H9 (cell line): ENCODE results near the gene ADAM19. TPM values are rescaled to one million over a fixed set of nuclear protein-coding genes. Genes with fewer than 3 reads are reported as not detected.

ENCODE experiments used
- DNase-seq: peaks from one replicate; pipeline ENCODE4 v3.0.0-alpha.2; 2017
- H2AFZ ChIP-seq: one replicate; pipeline ENCODE4 v1.6.1; 2013; ENCODE audit warnings: mild to moderate bottlenecking, low read length, control low read depth, moderate library complexity
- H2AK5ac ChIP-seq: 2 replicates; pipeline ENCODE4 v1.6.1; 2013; ENCODE audit warnings: low read length, control low read depth, mixed read lengths; ENCODE audit not compliant: insufficient read length
- H2BK120ac ChIP-seq: one replicate; pipeline ENCODE4 v1.6.1; 2013; ENCODE audit warnings: low read depth, mild to moderate bottlenecking, low read length, control low read depth, inconsistent platforms; ENCODE audit not compliant: poor library complexity, severe bottlenecking
- H2BK12ac ChIP-seq: 2 replicates; pipeline ENCODE4 v1.6.1; 2013; ENCODE audit warnings: low read length, control low read depth, mixed read lengths, low read depth; ENCODE audit not compliant: insufficient read length
- H2BK15ac ChIP-seq: 2 replicates; pipeline ENCODE4 v1.6.1; 2013; ENCODE audit warnings: low read depth, low read length, control low read depth
- H2BK20ac ChIP-seq: one replicate; pipeline ENCODE4 v1.6.1; 2013; ENCODE audit warnings: low read depth, mild to moderate bottlenecking, low read length, control low read depth, inconsistent platforms; ENCODE audit not compliant: poor library complexity, severe bottlenecking
- H2BK5ac ChIP-seq: 2 replicates; pipeline ENCODE4 v1.6.1; 2013; ENCODE audit warnings: low read length, control low read depth, mixed read lengths; ENCODE audit not compliant: insufficient read length
- H3K14ac ChIP-seq: 2 replicates; pipeline ENCODE4 v1.6.1; 2013; ENCODE audit warnings: low read length, control low read depth; ENCODE audit not compliant: insufficient read depth
- H3K18ac ChIP-seq: 2 replicates; pipeline ENCODE4 v1.6.1; 2013; ENCODE audit warnings: low read depth, mild to moderate bottlenecking, mixed read lengths, low read length, control low read depth; ENCODE audit not compliant: insufficient read length
- H3K23ac ChIP-seq: 2 replicates; pipeline ENCODE4 v1.6.1; 2013; ENCODE audit warnings: low read length, control low read depth, mixed read lengths, low read depth; ENCODE audit not compliant: insufficient read length
- H3K23me2 ChIP-seq: 2 replicates; pipeline ENCODE4 v1.6.1; 2013; ENCODE audit warnings: low read depth, mild to moderate bottlenecking, mixed read lengths, low read length, control low read depth; ENCODE audit not compliant: insufficient read length, poor library complexity, severe bottlenecking
- H3K27ac ChIP-seq: 2 replicates; pipeline ENCODE4 v1.5.1; 2013; ENCODE audit warnings: low read length, control low read depth, mixed read lengths, low read depth; ENCODE audit not compliant: insufficient read length
- H3K27me3 ChIP-seq: 2 replicates; pipeline ENCODE4 v1.6.1; 2013; ENCODE audit warnings: low read length, control low read depth, inconsistent platforms; ENCODE audit not compliant: insufficient read depth
- H3K4ac ChIP-seq: 2 replicates; pipeline ENCODE4 v1.6.1; 2013; ENCODE audit warnings: low read depth, mild to moderate bottlenecking, control low read depth, inconsistent platforms, low read length, moderate library complexity
- H3K4me1 ChIP-seq: 2 replicates; pipeline ENCODE4 v1.6.1; 2013; ENCODE audit warnings: low read length, control low read depth, inconsistent platforms; ENCODE audit not compliant: insufficient read depth
- H3K4me2 ChIP-seq: 2 replicates; pipeline ENCODE4 v1.6.1; 2013; ENCODE audit warnings: low read length, control low read depth, mixed read lengths; ENCODE audit not compliant: insufficient read length, insufficient read depth
- H3K56ac ChIP-seq: 2 replicates; pipeline ENCODE4 v1.6.1; 2013; ENCODE audit warnings: low read depth, mild to moderate bottlenecking, mixed read lengths, low read length, control low read depth; ENCODE audit not compliant: insufficient read length
- H3K79me1 ChIP-seq: 2 replicates; pipeline ENCODE4 v1.6.1; 2013; ENCODE audit warnings: low read depth, mild to moderate bottlenecking, moderate library complexity, low read length, control low read depth, inconsistent platforms; ENCODE audit not compliant: insufficient read depth, poor library complexity, severe bottlenecking
- H3K79me2 ChIP-seq: 2 replicates; pipeline ENCODE4 v1.6.1; 2013; ENCODE audit warnings: low read length, control low read depth, inconsistent platforms; ENCODE audit not compliant: insufficient read depth
- H3K9ac ChIP-seq: 2 replicates; pipeline ENCODE4 v1.6.1; 2013; ENCODE audit warnings: low read length, control low read depth, mixed read lengths; ENCODE audit not compliant: insufficient read length; ENCODE audit errors: extremely low read depth
- H3K9me3 ChIP-seq: one replicate; pipeline ENCODE4 v1.6.1; 2013; ENCODE audit warnings: low read depth, low read length, inconsistent platforms; ENCODE audit not compliant: control insufficient read depth
- H3T11ph ChIP-seq: one replicate; pipeline ENCODE4 v1.6.1; 2013; ENCODE audit warnings: mild to moderate bottlenecking, low read length, control low read depth, inconsistent platforms
- H4K20me1 ChIP-seq: one replicate; pipeline ENCODE4 v1.6.1; 2013; ENCODE audit not compliant: control insufficient read depth, insufficient read length, insufficient read depth
- H4K5ac ChIP-seq: 2 replicates; pipeline ENCODE4 v1.6.1; 2013; ENCODE audit warnings: low read depth, mild to moderate bottlenecking, mixed read lengths, low read length, control low read depth; ENCODE audit not compliant: insufficient read length
- H4K8ac ChIP-seq: replicated peaks from 2 replicates; pipeline ENCODE4 v1.6.1; 2013; ENCODE audit warnings: low read length, control low read depth, mixed read lengths, low read depth; ENCODE audit not compliant: insufficient read length
- H4K91ac ChIP-seq: 2 replicates; pipeline ENCODE4 v1.6.1; 2013; ENCODE audit warnings: low read depth, mild to moderate bottlenecking, moderate library complexity, mixed read lengths, low read length, control low read depth; ENCODE audit not compliant: insufficient read length
- H3K27ac Mint-ChIP-seq, 3 experiments: 2 replicates in 2 of 3; 3 replicates in 1 of 3; pipeline ENCODE4 v1.8.0; 2020 to 2021; ENCODE audit warnings: mixed read lengths in 3 of 3, mild to moderate bottlenecking in 1 of 3, moderate library complexity in 1 of 3
- H3K27me3 Mint-ChIP-seq: 2 replicates; pipeline ENCODE4 v1.8.0; 2021; ENCODE audit warnings: low read depth, mild to moderate bottlenecking, moderate library complexity, mixed read lengths
- H3K36me3 Mint-ChIP-seq, 3 experiments: 2 replicates in 2 of 3; 3 replicates in 1 of 3; pipeline ENCODE4 v1.8.0; 2020 to 2021; ENCODE audit warnings: low read depth in 3 of 3, mixed read lengths in 3 of 3; ENCODE audit not compliant: insufficient read depth in 1 of 3
- H3K4me1 Mint-ChIP-seq, 2 experiments: 2 replicates each; pipeline ENCODE4 v1.8.0; 2020; ENCODE audit warnings: mixed read lengths in 2 of 2
- H3K4me3 Mint-ChIP-seq, 2 experiments: 2 replicates in 1 of 2; 3 replicates in 1 of 2; pipeline ENCODE4 v1.8.0; 2020 to 2021; ENCODE audit warnings: mild to moderate bottlenecking in 2 of 2, mixed read lengths in 2 of 2, moderate library complexity in 1 of 2
- H3K9me3 Mint-ChIP-seq, 2 experiments: 2 replicates in 1 of 2; 3 replicates in 1 of 2; pipeline ENCODE4 v1.8.0; 2020; ENCODE audit warnings: mild to moderate bottlenecking in 2 of 2, mixed read lengths in 2 of 2, moderate library complexity in 1 of 2
- CTCF ChIP-seq: fragments of 200-600 bp; sonication (generic); conservative IDR thresholded peaks from 3 replicates; pipeline ENCODE4 v1.8.0; 2021; ENCODE audit warnings: antibody characterized with exemption, mild to moderate bottlenecking
- WGBS: extraction: QIAGEN DNeasy Blood & Tissue Kit; methylation state at CpG from one replicate; pipeline ENCODE4 v1.1.7; 2013; ENCODE audit warnings: missing lambda C conversion rate, low lambda C conversion rate, mixed read lengths; ENCODE audit not compliant: insufficient read length; ENCODE audit errors: extremely low coverage; 5-methylcytosine and 5-hydroxymethylcytosine counted together
- total RNA-seq: library from RNA; stranded (reverse); gene quantifications from 2 replicates; pipeline ENCODE4 v1.2.1, GENCODE V29; 2021

The ADAM19 gene
- total RNA-seq, 1 experiment from 2014 or later: 9.9 TPM

- H3K18ac ChIP-seq: no peak overlapping the region
- H3K79me1 ChIP-seq: no peaks in the 10 kb centered on the region
- no peak overlapping the region for H3T11ph ChIP-seq
- Mint-ChIP-seq H3K27me3 (no peaks in the 10 kb centered on the region), H3K9me3 (no peaks in the 10 kb centered on the region), H3K4me1 (no peaks in the 10 kb centered on the region), H3K27ac (0 out of 7 replicates have a peak overlapping the region, but pooled peaks of 2 of the 3 experiments have one; percentile 26 to 28), H3K36me3 (peaks cover 5 to 7% (median 6%) of the 10 kb centered on the region in 3 experiments; a peak in 5 of 7 replicates), H3K4me3 (no peak overlapping the region)
- no peaks in the 10 kb centered on the region for H3K27me3 ChIP-seq
- H3K79me2 ChIP-seq: no peaks in the 10 kb centered on the region
- H4K8ac ChIP-seq: no peak overlapping the region
- no peak overlapping the region for H2AK5ac ChIP-seq
- no peak overlapping the region for H2BK120ac ChIP-seq
- H3K9me3 ChIP-seq: no peaks in the 10 kb centered on the region
- no peak overlapping the region for H4K91ac ChIP-seq
- no peaks in the 10 kb centered on the region; the same call in 1 of the 2 replicates for H3K4me1 ChIP-seq
- H3K56ac ChIP-seq: no peak overlapping the region
- H2BK20ac ChIP-seq: no peak overlapping the region
- no peak for DNase-seq
- no peak overlapping the region for H3K4ac ChIP-seq
- WGBS: no CpG with 5 or more reads among the region's 14 CpGs
- no peaks in the 10 kb centered on the region for H4K20me1 ChIP-seq
- no peak for TF ChIP-seq CTCF
- no peak overlapping the region for H3K23ac ChIP-seq
- no peak overlapping the region for H3K4me2 ChIP-seq
- no peak overlapping the region for H3K9ac ChIP-seq
- H2BK5ac ChIP-seq: no peak overlapping the region
- H3K14ac ChIP-seq: no peak overlapping the region
- H2AFZ ChIP-seq: no peak overlapping the region
- H3K23me2 ChIP-seq: no peaks in the 10 kb centered on the region
- no peak overlapping the region for H2BK15ac ChIP-seq
- no peak overlapping the region for H4K5ac ChIP-seq
- H3K27ac ChIP-seq: no peak overlapping the region
- no peak overlapping the region for H2BK12ac ChIP-seq
Observed at GRCh38 chr5:157506981-157507780, 68.4 kb downstream of the ADAM19 start.
